ENCODE results near the gene ZNF121.

ZNF121 gene

DNA sequence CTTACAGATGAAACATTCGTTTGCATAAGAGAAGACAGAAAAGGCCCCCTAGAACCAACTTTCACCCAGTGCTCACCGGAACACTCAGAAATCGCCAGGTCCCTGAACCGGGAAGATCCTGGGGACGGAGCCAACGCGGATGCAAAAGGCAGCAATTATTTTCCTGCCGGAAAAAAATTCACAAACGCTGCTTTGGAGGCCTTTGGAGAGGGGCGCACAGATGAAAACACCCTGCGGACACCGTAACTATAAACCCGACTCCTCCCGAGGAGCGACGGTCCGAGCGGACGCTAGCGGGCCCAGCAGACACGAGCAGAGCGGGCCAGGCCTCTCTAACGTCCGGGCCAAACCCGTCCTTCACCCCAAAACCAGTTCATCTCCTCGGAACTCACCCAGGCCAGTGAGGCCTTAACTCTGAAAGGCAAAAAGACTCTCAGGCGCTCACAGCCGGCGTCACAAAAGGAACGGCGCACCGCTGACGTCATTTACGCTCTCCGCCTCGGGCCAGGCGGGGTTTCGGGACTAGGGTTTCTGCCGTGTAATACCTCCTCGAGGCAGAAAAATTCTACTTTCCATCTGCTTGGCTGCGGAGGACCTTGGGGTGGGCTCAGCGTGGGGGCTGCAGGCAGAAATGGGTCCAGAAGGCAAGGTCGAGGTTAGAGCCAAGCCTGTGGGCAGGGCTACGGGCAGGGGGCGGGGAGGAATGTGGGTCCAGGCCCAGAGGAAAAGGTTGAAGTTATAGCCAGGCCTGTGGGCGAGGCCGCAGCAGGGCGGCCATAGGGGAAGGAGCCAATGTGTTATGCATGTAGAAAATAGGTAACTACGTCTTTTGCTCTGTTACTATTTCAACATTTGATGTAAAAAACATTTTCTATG, 45.9 kb downstream of the ZNF121 start, which contains the start of gene ZNF426:
Gene ZNF426 (minus strand): TSS at position 463 of the 876 bp plus-strand sequence. CDS start 2,413 bp downstream, outside the sequence.
- no peak for FAIRE-seq

DNA sequence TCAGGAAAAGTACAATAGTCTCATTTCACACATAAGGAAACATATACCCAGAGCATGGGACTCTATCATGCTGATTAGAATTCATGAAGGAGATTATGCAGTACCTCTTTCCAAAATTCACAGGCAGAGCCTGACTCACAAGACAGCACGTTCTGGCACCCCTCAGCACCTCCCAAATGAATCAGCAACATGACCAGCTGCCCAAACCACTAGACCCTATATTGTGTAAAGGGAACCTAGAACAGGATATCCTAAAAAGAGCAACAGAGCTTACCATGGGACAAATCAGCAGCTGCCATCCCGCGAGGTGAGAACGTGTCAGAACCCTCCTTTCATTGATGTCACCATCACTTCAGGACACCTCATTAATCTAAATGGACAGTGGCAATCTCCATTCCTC, 48.4 kb downstream of the ZNF121 start:
- FAIRE-seq = no peak

DNA sequence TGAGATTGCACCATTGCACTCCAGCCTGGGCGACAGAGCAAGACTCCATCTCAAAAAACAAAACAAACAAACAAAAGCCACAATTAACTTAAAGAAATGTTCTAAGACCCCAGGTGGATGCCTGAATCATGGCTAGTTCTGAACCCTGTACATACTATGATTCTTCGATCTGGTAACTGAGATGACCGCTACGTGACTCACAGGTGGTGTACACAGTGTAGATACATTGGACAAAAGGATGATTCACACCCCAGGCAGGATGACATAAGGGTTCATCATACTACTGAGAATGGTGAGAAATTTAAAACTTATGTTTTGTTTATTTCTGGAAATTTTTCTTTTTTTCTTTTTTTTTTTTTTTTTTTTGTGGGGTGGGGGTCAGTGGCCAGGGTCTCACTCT, 52.4 kb downstream of the ZNF121 start:
- FAIRE-seq = no peak

- no peak for FAIRE-seq
Observed at GRCh38 chr19:9528757-9529336, 55.5 kb downstream of the ZNF121 start.

- no peak for FAIRE-seq
Observed at GRCh38 chr19:9523885-9524474, 60.3 kb downstream of the ZNF121 start.

All from A204.1 (cell line).